Measurements from ENCODE around the gene NDC1.

The NDC1 gene

DNA sequence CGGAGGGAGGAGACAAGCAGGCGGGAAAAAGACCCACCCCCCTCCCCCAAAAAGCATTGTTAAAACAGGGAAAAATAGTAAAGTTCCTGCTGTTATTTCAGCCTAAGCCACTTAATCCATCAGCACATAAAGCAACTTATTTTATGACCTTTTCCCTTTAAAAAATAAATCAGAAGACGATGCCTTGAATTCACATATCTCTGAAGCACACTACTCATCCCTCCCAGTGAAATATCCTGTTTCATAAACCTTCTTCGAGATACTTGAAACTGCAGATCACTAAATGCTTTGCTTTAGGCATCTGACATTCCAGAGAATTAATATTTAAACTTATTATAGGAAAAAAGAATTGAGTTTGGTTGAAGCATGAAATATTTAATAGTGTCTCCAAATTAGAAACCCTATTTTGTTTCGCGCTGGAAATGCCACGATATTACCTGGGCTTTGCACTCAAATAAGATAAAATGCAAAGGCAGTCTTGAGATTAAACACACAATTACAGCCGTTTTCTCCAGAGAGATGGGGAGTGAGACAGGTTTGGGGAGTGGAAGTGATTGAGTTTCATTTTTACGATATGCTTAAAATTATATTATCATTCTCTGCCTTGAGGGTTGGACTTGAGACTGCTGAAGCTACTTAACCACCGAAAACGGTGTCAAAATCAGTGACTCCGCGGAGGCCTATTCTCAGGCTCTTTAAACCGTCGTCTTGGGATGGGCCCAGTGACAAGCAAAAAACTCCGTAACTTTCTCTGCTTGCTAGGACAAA, 108.5 kb downstream of the NDC1 start:
- DNase-seq, result no peak

GRCh38 chr1:53728702-53729455, 109.2 kb downstream of the NDC1 start:
- DNase-seq, result no peak

DNA sequence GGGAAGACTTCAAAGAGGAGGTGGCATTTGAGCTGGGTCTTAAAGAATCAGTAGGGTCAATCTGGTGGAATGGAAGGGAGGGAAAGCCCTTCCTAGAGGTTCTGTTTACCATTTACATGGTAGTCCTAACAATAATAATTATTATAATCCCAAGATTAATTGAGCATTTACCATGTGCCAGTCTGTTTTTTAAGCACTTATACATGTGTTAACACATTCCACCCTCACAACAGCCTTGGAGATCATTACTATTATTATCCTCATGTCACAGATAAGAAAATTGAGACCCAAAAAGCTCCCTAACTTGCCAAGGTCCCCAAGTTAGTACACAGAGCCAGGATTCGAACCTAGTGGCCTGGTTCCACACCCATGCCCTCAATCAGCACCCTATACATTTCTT, 109.9 kb downstream of the NDC1 start:
- no peak for DNase-seq

GRCh38 chr1:53727461-53728092, 110.5 kb downstream of the NDC1 start:
- DNase-seq, result no peak

- DNase-seq, result no peak
Observed at GRCh38 chr1:53726009-53726600, 112.0 kb downstream of the NDC1 start.

GRCh38 chr1:53725238-53725689, 112.8 kb downstream of the NDC1 start:
- DNase-seq, result no peak

DNA sequence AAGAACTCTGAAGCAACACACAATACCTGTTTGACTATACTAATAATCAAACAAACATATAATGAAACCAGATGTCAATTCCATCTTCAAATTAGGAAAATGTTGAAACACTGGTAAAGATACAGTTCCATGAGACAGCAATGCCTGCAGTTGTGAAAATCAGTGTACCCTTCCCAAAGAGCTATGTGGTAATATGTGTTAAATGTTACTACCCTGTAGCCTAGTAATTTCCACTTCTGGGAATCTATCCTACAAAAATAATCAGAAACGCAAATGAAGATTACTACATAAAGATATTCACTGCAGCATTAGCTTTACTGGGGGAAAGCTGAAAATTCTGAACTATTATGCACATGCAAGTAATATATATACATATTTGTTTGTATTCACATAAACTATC, 116.1 kb downstream of the NDC1 start:
- no peak for DNase-seq

DNA sequence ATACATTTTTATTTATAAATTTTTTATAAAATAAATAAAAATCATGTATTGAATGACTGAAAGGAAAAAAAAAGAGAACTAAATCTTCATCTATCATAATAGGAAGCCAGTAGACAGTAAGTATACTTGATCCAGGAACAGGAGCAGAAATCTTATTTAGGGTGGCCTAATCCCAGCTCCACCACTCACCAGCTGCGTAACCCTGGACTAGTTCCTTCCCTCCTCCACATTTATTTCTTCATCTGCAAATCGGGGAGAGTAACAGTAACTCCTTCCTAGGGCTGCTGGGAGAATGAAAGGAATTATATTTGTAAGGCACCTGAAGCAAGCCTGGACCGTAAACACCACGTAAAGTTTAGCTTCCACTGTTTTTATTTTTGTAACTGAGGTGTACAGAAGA, 117.0 kb downstream of the NDC1 start:
- no peak for DNase-seq

DNA sequence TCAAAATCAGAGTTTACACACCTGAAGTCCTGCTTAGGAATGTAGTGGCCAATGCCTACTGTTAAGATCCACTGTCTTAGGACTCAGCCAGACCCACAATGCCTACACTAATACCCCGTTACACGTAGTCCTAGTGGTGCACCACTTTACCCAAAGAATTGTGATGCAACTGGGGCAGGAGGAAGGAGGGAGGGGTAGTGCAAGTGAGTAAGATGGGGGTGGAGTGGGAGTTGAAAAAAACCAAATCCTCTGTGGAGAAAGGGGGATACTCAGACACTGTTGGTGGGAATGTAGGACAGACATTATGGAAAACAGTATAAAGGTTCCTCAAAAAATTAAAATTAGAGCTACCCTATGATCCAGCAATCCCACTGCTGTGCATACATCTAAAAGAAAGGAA, 118.6 kb downstream of the NDC1 start:
- no peak for DNase-seq

- DNase-seq, result no peak
Observed at GRCh38 chr1:53718443-53718842, 119.7 kb downstream of the NDC1 start.

- DNase-seq, result no peak
Observed at GRCh38 chr1:53717025-53717804, 120.9 kb downstream of the NDC1 start.

DNA sequence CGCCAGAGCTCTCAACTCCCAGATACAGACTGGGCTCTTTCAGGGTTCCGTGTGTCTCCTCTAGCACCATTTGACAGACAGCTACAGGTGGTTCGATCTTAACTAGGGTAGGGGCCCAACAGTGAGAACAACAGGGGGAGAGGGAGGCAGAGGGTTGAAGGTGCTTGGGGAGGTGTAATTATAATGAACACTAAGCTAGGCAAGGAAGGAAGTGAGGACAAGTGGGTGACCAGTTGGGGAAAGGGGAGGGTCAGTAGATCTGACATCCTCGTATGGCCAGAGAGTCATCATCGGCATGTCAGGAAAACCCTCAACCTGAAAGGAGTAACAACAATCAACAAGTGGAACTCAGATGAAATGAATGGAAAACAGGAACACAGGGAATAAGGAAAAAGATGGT, 121.9 kb downstream of the NDC1 start:
- DNase-seq, result no peak

- no peak for DNase-seq
Observed at GRCh38 chr1:53715478-53715877, 122.6 kb downstream of the NDC1 start.

Data from activated CD4-positive, alpha-beta T cell treated with anti-CD3 and anti-CD28 coated beads, Interleukin-2, amount 50 U/mL, for 4 hours (primary cell).